GM23338 (cell line): ENCODE results near the gene PTPN20. TPM values are rescaled to one million over a fixed set of nuclear protein-coding genes. Genes with fewer than 3 reads are reported as not detected.

Experiments used
- ATAC-seq: fragments of 200-7000 bp; cut with Tn5 transposase; 3 replicates; pipeline ENCODE4 v1.9.1; 2020
- DNase-seq: peaks from one replicate; pipeline ENCODE4 v3.0.0-alpha.2; 2015; ENCODE audit warnings: low spot score
- H2AFZ ChIP-seq: fragments of 200-600 bp; sonication (generic); 2 replicates; pipeline ENCODE4 v1.8.0; 2016; ENCODE audit warnings: antibody characterized with exemption, mild to moderate bottlenecking, moderate library complexity
- H3F3A ChIP-seq: fragments of 200-600 bp; sonication (generic); replicated peaks from 2 replicates; pipeline ENCODE4 v1.8.0; 2017; ENCODE audit warnings: antibody characterized with exemption, mixed run types, low read depth
- H3K27ac ChIP-seq: fragments of 200-600 bp; sonication (generic); 2 replicates; pipeline ENCODE4 v1.6.1; 2016; ENCODE audit warnings: low read depth
- H3K27me3 ChIP-seq: fragments of 200-600 bp; sonication (generic); 2 replicates; pipeline ENCODE4 v1.8.0; 2016; ENCODE audit warnings: mild to moderate bottlenecking, mixed run types, moderate library complexity; ENCODE audit not compliant: insufficient read depth
- H3K36me3 ChIP-seq: fragments of 200-600 bp; sonication (generic); 2 replicates; pipeline ENCODE4 v1.8.0; 2016; ENCODE audit warnings: mild to moderate bottlenecking; ENCODE audit not compliant: insufficient read depth
- H3K4me1 ChIP-seq: fragments of 200-600 bp; sonication (generic); 2 replicates; pipeline ENCODE4 v1.8.0; 2016; ENCODE audit warnings: mild to moderate bottlenecking, moderate library complexity; ENCODE audit not compliant: insufficient read depth
- H3K4me2 ChIP-seq: fragments of 200-600 bp; sonication (generic); 2 replicates; pipeline ENCODE4 v1.7.1; 2017; ENCODE audit warnings: mixed run types
- H3K4me3 ChIP-seq: fragments of 200-600 bp; sonication (generic); 2 replicates; pipeline ENCODE4 v1.6.1; 2016; ENCODE audit warnings: mixed run types
- H3K79me2 ChIP-seq: fragments of 200-600 bp; sonication (generic); replicated peaks from 2 replicates; pipeline ENCODE4 v1.8.0; 2017; ENCODE audit warnings: mild to moderate bottlenecking; ENCODE audit not compliant: insufficient read depth
- H3K9me2 ChIP-seq: fragments of 200-600 bp; sonication (generic); 2 replicates; pipeline ENCODE4 v1.8.0; 2017; ENCODE audit not compliant: insufficient read depth
- H4K20me1 ChIP-seq: fragments of 200-600 bp; sonication (generic); replicated peaks from 2 replicates; pipeline ENCODE4 v1.8.0; 2017; ENCODE audit warnings: mild to moderate bottlenecking; ENCODE audit not compliant: insufficient read depth
- H3K27ac Mint-ChIP-seq: 2 replicates; pipeline ENCODE4 v1.8.0; 2020; ENCODE audit warnings: inconsistent platforms, mild to moderate bottlenecking, moderate library complexity, mixed read lengths
- H3K27me3 Mint-ChIP-seq: 3 replicates; pipeline ENCODE4 v1.8.0; 2022; ENCODE audit warnings: low read depth, mild to moderate bottlenecking, moderate library complexity, mixed read lengths, inconsistent platforms; ENCODE audit not compliant: insufficient read depth, poor library complexity
- H3K36me3 Mint-ChIP-seq: 3 replicates; pipeline ENCODE4 v1.8.0; 2021; ENCODE audit warnings: low read depth, mild to moderate bottlenecking, inconsistent platforms, moderate library complexity, mixed read lengths
- H3K4me1 Mint-ChIP-seq: 3 replicates; pipeline ENCODE4 v1.8.0; 2020; ENCODE audit warnings: mild to moderate bottlenecking, inconsistent platforms, mixed read lengths
- H3K4me3 Mint-ChIP-seq: 3 replicates; pipeline ENCODE4 v1.8.0; 2021; ENCODE audit warnings: moderate library complexity, mild to moderate bottlenecking, inconsistent platforms, mixed read lengths
- H3K9me3 Mint-ChIP-seq: 3 replicates; pipeline ENCODE4 v1.8.0; 2020; ENCODE audit warnings: moderate library complexity, mild to moderate bottlenecking, inconsistent platforms, mixed read lengths
- CTCF ChIP-seq, 2 experiments: fragments of 200-600 bp in 1 of 2; sonication (generic) in 1 of 2; conservative IDR thresholded peaks; 2 replicates each; pipeline versions ENCODE4 v1.5.1 to v1.6.1; 2016 to 2017; ENCODE audit warnings: antibody characterized with exemption in 2 of 2, low read depth in 2 of 2, mild to moderate bottlenecking in 2 of 2, moderate library complexity in 1 of 2
- EZH2 ChIP-seq: fragments of 200-600 bp; sonication (generic); IDR thresholded peaks from one replicate; pipeline ENCODE4 v1.8.0; 2017; ENCODE audit warnings: antibody characterized with exemption, mild to moderate bottlenecking, low read depth; ENCODE audit not compliant: unreplicated experiment
- EZH2phosphoT487 ChIP-seq: fragments of 200-600 bp; sonication (generic); IDR thresholded peaks from one replicate; pipeline ENCODE4 v1.8.1; 2018; ENCODE audit warnings: antibody characterized with exemption; ENCODE audit not compliant: unreplicated experiment
- POLR2AphosphoS5 ChIP-seq: IDR thresholded peaks from 2 replicates; pipeline ENCODE4 v1.6.1; 2016; ENCODE audit warnings: antibody characterized with exemption, low read depth
- STAT1 ChIP-seq: IDR thresholded peaks from one replicate; pipeline ENCODE4 v1.6.1; 2016; ENCODE audit warnings: antibody characterized with exemption; ENCODE audit not compliant: unreplicated experiment
- ZNF114 ChIP-seq: fragments of 250-450 bp; sonication (Bioruptor Pico); IDR thresholded peaks from 2 replicates; pipeline ENCODE4 v1.5.0; 2020; ENCODE audit warnings: mild to moderate bottlenecking, moderate library complexity
- ZNF331 ChIP-seq: fragments of 250-450 bp; sonication (Bioruptor Pico); IDR thresholded peaks from 2 replicates; pipeline ENCODE4 v1.5.0; 2020; ENCODE audit warnings: low read depth, mild to moderate bottlenecking, moderate library complexity
- ZNF462 ChIP-seq: fragments of 250-450 bp; sonication (Bioruptor Pico); IDR thresholded peaks from 2 replicates; pipeline ENCODE4 v1.5.0; 2020; ENCODE audit warnings: mild to moderate bottlenecking, moderate library complexity
- polyA plus RNA-seq: library from polyadenylated mRNA; unstranded; fragments of >200 nt; fragmentation: Nextera tagmentation; extraction: Ambion mirVana; gene quantifications from 2 replicates; pipeline ENCODE4 v1.2.1, GENCODE V29; 2016
- total RNA-seq: library from RNA; depleted of rRNA; stranded (reverse); fragments of >200 nt; shearing (Covaris generic); gene quantifications from 2 replicates; pipeline ENCODE4 v1.2.3, GENCODE V29; 2014

Gene PTPN20
- total and polyA plus RNA-seq, 2 experiments from 2014 or later = 0.13 TPM; not detected in 1

GRCh38 chr10:47026301-47027107 is 115.3 kb downstream of the PTPN20 start:
- Histone ChIP-seq H3K27ac (no peak overlapping the region), H3K79me2 (no peaks in the 10 kb centered on the region), H3F3A (no peaks in the 10 kb centered on the region), H2AFZ (no peak overlapping the region), H3K4me1 (no peaks in the 10 kb centered on the region), H3K27me3 (no peaks in the 10 kb centered on the region), H3K36me3 (no peaks in the 10 kb centered on the region), H3K4me2 (no peak overlapping the region), H3K9me2 (no peaks in the 10 kb centered on the region), H3K4me3 (no peak overlapping the region), H4K20me1 (no peaks in the 10 kb centered on the region)
- H3K27ac Mint-ChIP-seq = peak overlapping the region; percentile 73; the same call in 1 of the 2 replicates
- H3K27me3 Mint-ChIP-seq = peaks cover 8% of the 10 kb centered on the region
- TF ChIP-seq STAT1 (no peak), CTCF (conservative IDR thresholded peaks at IDR 0.05; ENCODE audit: low read depth in 2 of 2) (peak in 1 of 2 experiments; percentile 36; a peak in 2 of 4 replicates), ZNF462 (CRISPR knock-in tag) (no peak), ZNF114 (CRISPR knock-in tag) (no peak), EZH2 (no peak), ZNF331 (CRISPR knock-in tag) (no peak), EZH2phosphoT487 (no peak), POLR2AphosphoS5 (no peak)
- H3K4me1 Mint-ChIP-seq = no peaks in the 10 kb centered on the region
- ATAC-seq (no peak), DNase-seq (no peak)
- no peaks in the 10 kb centered on the region; the same call in 1 of the 3 replicates for H3K9me3 Mint-ChIP-seq
- no peaks in the 10 kb centered on the region for H3K36me3 Mint-ChIP-seq
- H3K4me3 Mint-ChIP-seq = no peak overlapping the region
